Suprapubic skin (tissue), 4 donors: ENCODE data around the gene GRIK5. TPM values are rescaled to one million over a fixed set of nuclear protein-coding genes. Genes with fewer than 3 reads are reported as not detected.

Experiments
- DNase-seq, 2 donors: peaks; one replicate each; pipeline ENCODE4 v3.0.0-alpha.2; 2019; ENCODE audit warnings: low spot score in 2 of 2
- H3K27ac ChIP-seq: fragments of 200-600 bp; sonication (generic); one replicate; pipeline ENCODE4 v1.5.1; 2019
- H3K27me3 ChIP-seq: fragments of 200-600 bp; sonication (generic); one replicate; pipeline ENCODE4 v1.5.1; 2019
- H3K36me3 ChIP-seq: fragments of 200-600 bp; sonication (generic); one replicate; pipeline ENCODE4 v1.5.1; 2019
- H3K4me1 ChIP-seq: fragments of 200-600 bp; sonication (generic); one replicate; pipeline ENCODE4 v1.5.1; 2019
- H3K4me3 ChIP-seq: fragments of 200-600 bp; sonication (generic); one replicate; pipeline ENCODE4 v1.5.1; 2019; ENCODE audit warnings: mild to moderate bottlenecking
- H3K9me3 ChIP-seq: fragments of 200-600 bp; sonication (generic); one replicate; pipeline ENCODE4 v1.5.1; 2019
- EP300 ChIP-seq: sonication (generic); formaldehyde crosslinking; IDR thresholded peaks from one replicate; pipeline ENCODE4 v1.6.1; 2017; ENCODE audit warnings: antibody characterized with exemption
- POLR2A ChIP-seq, 2 donors: fragments of 450-650 bp; IDR thresholded peaks; one replicate each; pipeline ENCODE4 v1.6.1; 2017; ENCODE audit warnings: antibody characterized with exemption in 2 of 2, mild to moderate bottlenecking in 2 of 2, moderate library complexity in 2 of 2
- POLR2AphosphoS5 ChIP-seq, 3 donors: sonication (generic); formaldehyde crosslinking; IDR thresholded peaks; one replicate each; pipeline ENCODE4 v1.6.1; 2017; ENCODE audit warnings: antibody characterized with exemption in 3 of 3
- WGBS: methylation state at CpG from one replicate; pipeline ENCODE4 v1.1.5; 2018; 5-methylcytosine and 5-hydroxymethylcytosine counted together
- total RNA-seq, 4 donors: library from RNA; depleted of rRNA; stranded (reverse); fragments of >200 nt; gene quantifications; one replicate each; pipeline ENCODE4 v1.1.0, GENCODE V29; 2016
- TF ChIP-seq, protein P1 (sequence below), 2 donors: fragments of 200-600 bp in 1 of 2; fragments of 450-650 bp in 1 of 2; sonication (generic) in 1 of 2; IDR thresholded peaks; one replicate each; pipeline ENCODE4 v1.5.1; 2016 to 2019; ENCODE audit warnings: antibody characterized with exemption in 2 of 2, mild to moderate bottlenecking in 1 of 2, moderate library complexity in 1 of 2

Gene GRIK5
- total RNA-seq, 4 donors from 2014 or later: 0.68 to 2.3 (median 1.1) TPM

- Histone ChIP-seq H3K4me3 (no peak overlapping the region), H3K36me3 (peaks cover 40% of the 10 kb centered on the region), H3K27me3 (no peaks in the 10 kb centered on the region), H3K9me3 (no peaks in the 10 kb centered on the region), H3K27ac (no peak overlapping the region), H3K4me1 (no peaks in the 10 kb centered on the region)
- WGBS: 95% methylated on average over 5 of the region's 5 CpGs
- DNase-seq: no peak
- TF ChIP-seq POLR2AphosphoS5 (IDR thresholded peaks at IDR 0.05) (no peak), POLR2A (IDR thresholded peaks at IDR 0.05) (no peak), EP300 (no peak)
- TF ChIP-seq, protein P1, sequence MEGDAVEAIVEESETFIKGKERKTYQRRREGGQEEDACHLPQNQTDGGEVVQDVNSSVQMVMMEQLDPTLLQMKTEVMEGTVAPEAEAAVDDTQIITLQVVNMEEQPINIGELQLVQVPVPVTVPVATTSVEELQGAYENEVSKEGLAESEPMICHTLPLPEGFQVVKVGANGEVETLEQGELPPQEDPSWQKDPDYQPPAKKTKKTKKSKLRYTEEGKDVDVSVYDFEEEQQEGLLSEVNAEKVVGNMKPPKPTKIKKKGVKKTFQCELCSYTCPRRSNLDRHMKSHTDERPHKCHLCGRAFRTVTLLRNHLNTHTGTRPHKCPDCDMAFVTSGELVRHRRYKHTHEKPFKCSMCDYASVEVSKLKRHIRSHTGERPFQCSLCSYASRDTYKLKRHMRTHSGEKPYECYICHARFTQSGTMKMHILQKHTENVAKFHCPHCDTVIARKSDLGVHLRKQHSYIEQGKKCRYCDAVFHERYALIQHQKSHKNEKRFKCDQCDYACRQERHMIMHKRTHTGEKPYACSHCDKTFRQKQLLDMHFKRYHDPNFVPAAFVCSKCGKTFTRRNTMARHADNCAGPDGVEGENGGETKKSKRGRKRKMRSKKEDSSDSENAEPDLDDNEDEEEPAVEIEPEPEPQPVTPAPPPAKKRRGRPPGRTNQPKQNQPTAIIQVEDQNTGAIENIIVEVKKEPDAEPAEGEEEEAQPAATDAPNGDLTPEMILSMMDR (IDR thresholded peaks at IDR 0.05): no peak
Measured at GRCh38 chr19:42083537-42083936, 13.5 kb upstream of the GRIK5 start.

DNA sequence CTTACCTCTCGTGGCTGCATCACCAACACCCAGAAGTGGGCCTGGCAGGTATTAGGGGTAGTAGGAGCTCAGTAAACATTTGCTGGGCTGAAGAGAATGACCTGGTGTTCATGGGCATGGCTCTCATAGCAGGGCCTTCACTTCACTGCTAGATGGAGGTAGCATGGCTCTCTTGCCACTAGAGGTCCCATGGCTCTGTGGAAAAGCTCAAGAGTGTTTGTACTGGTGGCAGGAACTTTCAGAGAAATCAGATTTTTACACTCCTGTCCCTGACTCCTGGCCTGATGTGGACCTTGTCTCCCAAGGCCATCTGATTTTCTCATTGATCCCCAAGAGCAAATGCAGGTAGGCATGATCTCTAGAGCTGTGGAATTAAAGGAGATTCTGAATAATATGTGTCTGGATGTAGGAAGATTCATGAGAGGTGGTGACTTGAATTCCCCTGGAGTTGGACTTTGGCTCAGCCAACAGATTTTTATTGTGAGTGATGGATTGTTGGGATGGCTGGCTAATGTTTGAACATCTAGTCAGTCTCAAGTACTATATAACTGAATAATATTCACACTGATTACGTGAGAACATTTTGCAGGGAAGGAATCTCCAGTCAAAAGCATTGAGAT, 11.7 kb upstream of the GRIK5 start:
- peaks cover 18% of the 10 kb centered on the region for H3K4me1 ChIP-seq
- TF ChIP-seq EP300 (no peak), POLR2AphosphoS5 (IDR thresholded peaks at IDR 0.05) (no peak), POLR2A (IDR thresholded peaks at IDR 0.05) (no peak)
- TF ChIP-seq, protein P1 (IDR thresholded peaks at IDR 0.05): no peak
- H3K27ac ChIP-seq: no peak overlapping the region
- DNase-seq: no peak
- no peaks in the 10 kb centered on the region for H3K27me3 ChIP-seq
- H3K36me3 ChIP-seq: peaks cover 44% of the 10 kb centered on the region
- H3K4me3 ChIP-seq: no peak overlapping the region
- no peaks in the 10 kb centered on the region for H3K9me3 ChIP-seq
- 77% methylated on average over 2 of the region's 2 CpGs for WGBS

DNA sequence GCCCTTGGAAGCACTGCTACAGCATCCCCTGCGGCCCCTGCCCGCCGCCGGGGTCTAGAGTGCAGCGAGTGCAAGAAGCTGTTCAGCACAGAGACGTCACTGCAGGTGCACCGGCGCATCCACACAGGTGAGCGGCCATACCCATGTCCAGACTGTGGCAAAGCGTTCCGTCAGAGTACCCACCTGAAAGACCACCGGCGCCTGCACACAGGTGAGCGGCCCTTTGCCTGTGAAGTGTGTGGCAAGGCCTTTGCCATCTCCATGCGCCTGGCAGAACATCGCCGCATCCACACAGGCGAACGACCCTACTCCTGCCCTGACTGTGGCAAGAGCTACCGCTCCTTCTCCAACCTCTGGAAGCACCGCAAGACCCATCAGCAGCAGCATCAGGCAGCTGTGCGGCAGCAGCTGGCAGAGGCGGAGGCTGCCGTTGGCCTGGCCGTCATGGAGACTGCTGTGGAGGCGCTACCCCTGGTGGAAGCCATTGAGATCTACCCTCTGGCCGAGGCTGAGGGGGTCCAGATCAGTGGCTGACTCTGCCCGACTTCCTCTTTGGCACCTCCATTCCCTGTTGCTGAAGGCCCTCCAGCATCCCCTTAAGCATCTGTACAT, 10.9 kb upstream of the GRIK5 start:
- no peaks in the 10 kb centered on the region for H3K9me3 ChIP-seq
- no peak overlapping the region for H3K4me3 ChIP-seq
- H3K27ac ChIP-seq: no peak overlapping the region
- peaks cover 19% of the 10 kb centered on the region for H3K4me1 ChIP-seq
- no peaks in the 10 kb centered on the region for H3K27me3 ChIP-seq
- no peak for DNase-seq
- 96% methylated on average over 19 of the region's 28 CpGs for WGBS
- TF ChIP-seq, protein P1 (IDR thresholded peaks at IDR 0.05): no peak
- no peak for TF ChIP-seq POLR2AphosphoS5 (IDR thresholded peaks at IDR 0.05)
- no peak for TF ChIP-seq POLR2A (IDR thresholded peaks at IDR 0.05)
- no peak for TF ChIP-seq EP300
- H3K36me3 ChIP-seq: peaks cover 44% of the 10 kb centered on the region

DNA sequence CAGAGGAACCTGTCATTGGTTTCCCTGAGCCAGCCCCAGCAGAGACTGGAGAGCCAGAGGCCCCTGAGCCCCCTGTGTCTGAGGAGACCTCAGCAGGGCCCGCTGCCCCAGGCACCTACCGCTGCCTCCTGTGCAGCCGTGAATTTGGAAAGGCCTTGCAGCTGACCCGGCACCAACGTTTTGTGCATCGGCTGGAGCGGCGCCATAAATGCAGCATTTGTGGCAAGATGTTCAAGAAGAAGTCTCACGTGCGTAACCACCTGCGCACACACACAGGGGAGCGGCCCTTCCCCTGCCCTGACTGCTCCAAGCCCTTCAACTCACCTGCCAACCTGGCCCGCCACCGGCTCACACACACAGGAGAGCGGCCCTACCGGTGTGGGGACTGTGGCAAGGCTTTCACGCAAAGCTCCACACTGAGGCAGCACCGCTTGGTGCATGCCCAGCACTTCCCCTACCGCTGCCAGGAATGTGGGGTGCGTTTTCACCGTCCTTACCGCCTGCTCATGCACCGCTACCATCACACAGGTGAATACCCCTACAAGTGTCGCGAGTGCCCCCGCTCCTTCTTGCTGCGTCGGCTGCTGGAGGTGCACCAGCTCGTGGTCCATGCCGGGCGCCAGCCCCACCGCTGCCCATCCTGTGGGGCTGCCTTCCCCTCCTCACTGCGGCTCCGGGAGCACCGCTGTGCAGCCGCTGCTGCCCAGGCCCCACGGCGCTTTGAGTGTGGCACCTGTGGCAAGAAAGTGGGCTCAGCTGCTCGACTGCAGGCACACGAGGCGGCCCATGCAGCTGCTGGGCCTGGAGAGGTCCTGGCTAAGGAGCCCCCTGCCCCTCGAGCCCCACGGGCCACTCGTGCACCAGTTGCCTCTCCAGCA, 10.1 kb upstream of the GRIK5 start:
- Histone ChIP-seq H3K27ac (no peak overlapping the region), H3K36me3 (peaks cover 44% of the 10 kb centered on the region), H3K9me3 (no peaks in the 10 kb centered on the region), H3K27me3 (no peaks in the 10 kb centered on the region), H3K4me3 (no peak overlapping the region), H3K4me1 (peaks cover 21% of the 10 kb centered on the region)
- WGBS: 85% methylated on average over 21 of the region's 44 CpGs
- DNase-seq: no peak
- TF ChIP-seq POLR2AphosphoS5 (IDR thresholded peaks at IDR 0.05) (no peak), EP300 (no peak), POLR2A (IDR thresholded peaks at IDR 0.05) (no peak)
- TF ChIP-seq, protein P1 (IDR thresholded peaks at IDR 0.05): no peak

DNA sequence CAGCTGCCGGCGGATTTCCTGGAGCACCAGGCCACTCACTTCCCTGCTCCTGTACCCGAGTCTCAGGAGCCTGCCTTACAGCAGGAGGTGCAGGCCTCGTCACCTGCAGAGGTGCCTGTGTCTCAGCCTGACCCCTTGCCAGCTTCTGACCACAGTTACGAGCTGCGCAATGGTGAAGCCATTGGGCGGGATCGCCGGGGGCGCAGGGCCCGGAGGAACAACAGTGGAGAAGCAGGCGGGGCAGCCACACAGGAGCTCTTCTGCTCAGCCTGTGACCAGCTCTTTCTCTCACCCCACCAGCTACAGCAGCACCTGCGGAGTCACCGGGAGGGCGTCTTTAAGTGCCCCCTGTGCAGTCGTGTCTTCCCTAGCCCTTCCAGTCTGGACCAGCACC, 9.3 kb upstream of the GRIK5 start:
- Histone ChIP-seq H3K4me1 (peaks cover 29% of the 10 kb centered on the region), H3K9me3 (no peaks in the 10 kb centered on the region), H3K36me3 (peaks cover 44% of the 10 kb centered on the region), H3K27me3 (no peaks in the 10 kb centered on the region), H3K4me3 (no peak overlapping the region), H3K27ac (no peak overlapping the region)
- TF ChIP-seq EP300 (no peak), POLR2A (IDR thresholded peaks at IDR 0.05) (no peak), POLR2AphosphoS5 (IDR thresholded peaks at IDR 0.05) (no peak)
- TF ChIP-seq, protein P1 (IDR thresholded peaks at IDR 0.05): no peak
- no peak for DNase-seq
- 91% methylated on average over 10 of the region's 16 CpGs for WGBS
